C4-2B (cell line): ENCODE measurements around the gene CATSPER3.

Experiments
- CTCF ChIP-seq: fragments of 450-650 bp; conservative IDR thresholded peaks from 2 replicates; pipeline ENCODE4 v1.5.1; 2017; ENCODE audit warnings: mild to moderate bottlenecking
- ZFX ChIP-seq: fragments of 450-650 bp; IDR thresholded peaks from 2 replicates; pipeline ENCODE4 v1.6.1; 2017

- TF ChIP-seq CTCF: no peak
- no peak for TF ChIP-seq ZFX
Measured at GRCh38 chr5:134938030-134938429, 29.7 kb upstream of the CATSPER3 start.
